DMS153 treated with DMSO at 0.1 percent for 48 hours (cell line): ENCODE results near the gene POP5.
"Not testable (repeated sequence)": the region's sequence is repeated elsewhere in the genome, so short reads cannot be mapped to it uniquely, and the experiment has no call there.

Source experiments
- DNase-seq: peaks from one replicate; lab custom pipeline; 2025; ENCODE audit not compliant: unreplicated experiment; lab: John Stamatoyannopoulos, UW

Gene POP5

DNA sequence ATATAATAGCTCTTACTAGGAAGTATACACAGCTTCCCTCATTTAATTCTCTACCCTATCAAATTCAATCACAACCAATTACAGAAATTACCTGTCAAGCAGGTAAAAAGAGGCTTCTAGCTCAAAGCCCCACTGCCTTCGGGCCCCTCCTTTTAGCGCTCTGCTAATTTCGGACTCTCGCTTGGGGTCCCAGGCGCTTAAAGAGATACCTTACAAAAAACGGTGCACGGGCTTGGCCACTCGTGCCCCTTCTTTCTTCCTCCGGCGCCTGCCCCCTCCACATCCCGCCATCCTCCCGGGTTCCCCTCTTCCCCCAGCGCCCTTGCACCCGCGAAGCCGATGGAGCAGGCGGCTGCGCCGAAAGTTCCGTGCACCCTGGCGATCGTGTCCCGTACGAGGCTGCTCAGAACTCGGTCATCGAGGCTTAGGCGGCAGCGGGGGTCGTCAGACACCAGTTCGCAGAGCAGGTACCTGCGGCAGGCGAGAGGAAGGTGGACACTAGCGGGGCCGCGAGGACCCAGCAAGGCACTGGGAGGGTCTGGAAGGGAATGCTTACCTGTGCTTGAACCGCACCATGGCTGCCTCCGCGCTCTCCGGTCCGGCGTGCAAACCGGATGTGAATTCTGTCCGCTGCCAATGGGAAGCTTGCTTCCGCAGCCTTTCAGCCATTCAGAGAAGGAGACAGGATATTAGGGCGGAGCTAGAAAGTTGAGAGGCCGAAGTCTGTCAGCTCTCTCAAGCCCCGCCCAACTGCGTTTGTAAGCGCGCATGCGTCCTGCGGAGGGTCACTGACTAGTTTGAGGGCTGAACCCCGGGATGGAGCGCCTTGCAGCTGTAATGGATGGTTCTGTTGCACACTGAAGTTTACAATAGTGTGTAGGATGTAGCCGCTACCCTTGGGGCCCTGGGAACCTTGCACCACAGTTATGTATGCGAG, at the start of gene POP5:
Gene POP5 (minus strand): TSS at position 616 of the 937 bp plus-strand sequence. CDS start 40 bp downstream, at position 576.
- peak; percentile 93 for DNase-seq

DNA sequence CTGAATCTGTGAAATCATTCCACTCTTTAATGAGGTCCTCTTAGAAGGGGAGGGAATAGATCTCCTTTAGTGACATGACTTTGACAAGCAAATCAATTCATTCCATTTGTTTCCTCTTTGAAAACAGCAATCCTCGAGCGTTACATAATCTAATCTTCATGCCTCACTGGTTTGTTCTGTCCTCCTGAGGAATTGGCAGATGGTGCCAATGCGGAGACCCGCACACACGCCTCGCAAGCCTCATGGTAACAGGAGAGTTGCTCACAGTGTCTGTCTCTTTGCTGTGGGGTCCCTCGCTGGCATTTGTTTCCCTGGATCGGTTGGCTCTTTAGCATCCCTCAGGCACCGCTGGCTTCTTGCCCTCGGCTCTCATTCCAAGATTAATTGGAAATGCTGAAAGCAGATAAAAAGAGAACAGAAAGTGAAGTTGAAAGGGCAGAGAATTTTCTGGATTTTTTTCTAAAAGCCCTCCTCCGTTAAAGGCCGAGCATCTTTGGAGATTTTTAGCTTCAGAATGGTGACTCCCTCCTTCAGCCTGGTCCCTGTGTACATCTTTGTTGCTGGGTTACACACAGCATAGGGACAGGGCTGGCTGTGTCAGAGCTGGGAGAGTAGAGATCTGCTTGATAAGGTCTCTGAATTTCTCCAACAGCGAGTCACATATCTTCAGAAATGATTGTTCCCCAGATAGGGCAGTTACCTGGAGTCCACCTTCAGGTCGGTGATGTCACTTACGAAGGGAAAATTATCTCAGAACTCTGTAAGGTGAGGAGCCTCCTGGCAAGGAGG, 49.1 kb upstream of the POP5 start:
- DNase-seq, result no peak

DNA sequence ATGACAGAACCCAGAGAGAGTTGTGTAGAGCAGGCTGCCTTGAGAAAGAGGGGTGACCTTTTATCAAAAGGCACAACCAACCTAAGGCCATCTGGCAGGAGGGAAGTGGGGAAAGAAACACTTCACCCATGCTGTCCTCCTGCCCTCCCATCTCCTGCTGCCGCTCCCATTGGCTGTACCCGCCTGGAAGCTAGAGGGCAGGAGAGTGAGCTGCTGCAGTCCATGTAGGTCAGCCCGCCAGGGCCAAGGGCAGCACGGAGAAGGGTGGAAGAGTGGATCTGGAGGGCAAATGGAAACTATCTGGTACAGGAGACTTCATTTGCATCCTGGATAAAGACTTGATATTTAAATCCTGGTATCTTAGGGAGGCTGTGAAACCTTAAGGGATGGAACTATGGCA, 47.7 kb upstream of the POP5 start:
- DNase-seq, result no peak

GRCh38 chr12:120625557-120626419, 44.6 kb upstream of the POP5 start:
- DNase-seq, result no peak

DNA sequence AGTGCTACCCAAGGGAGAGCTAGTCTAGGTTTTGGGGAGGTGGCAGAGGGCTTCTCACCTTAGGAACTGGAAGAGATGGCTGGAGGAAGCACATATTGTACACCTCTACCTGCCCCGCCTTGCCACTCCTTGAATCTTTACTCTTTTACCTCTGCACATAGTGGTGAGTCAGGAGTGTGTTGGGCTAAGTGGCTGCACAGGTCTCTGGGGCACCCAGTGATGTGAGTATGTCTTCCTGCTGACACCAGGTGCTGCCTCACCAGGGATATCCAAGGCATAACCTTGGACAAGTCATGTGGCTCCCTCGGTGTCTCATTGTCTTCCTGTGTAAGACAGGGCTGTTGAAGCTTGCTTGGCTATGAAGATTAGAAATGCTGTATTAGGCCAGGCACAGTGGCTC, 39.4 kb upstream of the POP5 start:
- DNase-seq, result no peak

DNA sequence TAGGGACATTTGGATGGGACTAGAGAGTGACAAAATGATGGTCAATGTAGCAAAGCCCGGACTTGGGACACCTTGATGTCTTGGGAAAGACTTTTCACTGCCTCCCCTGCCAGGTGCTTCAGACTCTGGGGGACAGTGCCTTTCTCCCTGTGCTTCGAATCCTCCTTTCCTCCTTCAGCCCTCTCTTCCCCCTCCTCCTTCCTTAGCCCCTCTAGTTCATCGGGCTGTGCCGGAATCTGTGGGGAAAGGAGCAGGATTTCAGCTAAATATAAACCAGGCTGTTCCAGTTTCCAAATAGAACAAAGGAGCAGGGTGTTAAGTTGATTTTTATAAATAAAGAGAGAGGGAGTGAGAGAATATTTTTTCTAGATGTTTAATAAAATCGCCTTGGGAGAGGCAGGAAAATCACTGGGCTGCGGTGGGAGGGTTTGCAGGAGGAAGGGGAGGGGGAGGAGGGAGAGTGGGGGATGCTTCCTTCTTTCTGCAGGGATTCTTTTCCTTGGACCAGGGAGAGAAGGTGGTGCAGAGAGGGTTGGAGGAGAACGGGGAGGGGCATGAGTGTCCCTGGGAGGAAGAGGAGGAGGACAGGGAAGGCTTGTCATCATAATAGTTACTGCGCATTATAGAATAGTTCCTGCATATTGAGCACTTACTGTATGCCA, 37.9 kb upstream of the POP5 start:
- no peak for DNase-seq

DNA sequence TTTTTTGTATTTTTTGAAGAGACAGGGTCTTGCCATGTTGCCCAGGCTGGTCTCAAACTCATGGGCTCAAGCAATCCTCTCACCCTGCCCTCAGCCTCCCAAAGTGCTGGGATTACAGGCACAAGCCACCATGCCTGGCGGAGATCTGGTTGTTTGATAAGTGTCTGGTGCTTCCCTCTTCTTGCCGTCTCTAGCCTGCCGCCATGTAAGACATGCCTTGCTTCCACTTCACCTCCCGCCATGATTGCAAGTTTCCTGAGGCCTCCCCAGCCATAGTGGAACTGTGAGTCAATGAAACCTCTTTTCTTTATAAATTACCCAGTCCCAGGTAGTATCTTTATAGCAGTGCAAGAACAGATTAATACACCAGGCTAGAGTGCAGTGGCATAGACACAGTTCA, 36.6 kb upstream of the POP5 start:
- DNase-seq, result not testable (repeated sequence)

- DNase-seq, result not testable (repeated sequence)
Observed at GRCh38 chr12:120617193-120617592, 36.0 kb upstream of the POP5 start.

DNA sequence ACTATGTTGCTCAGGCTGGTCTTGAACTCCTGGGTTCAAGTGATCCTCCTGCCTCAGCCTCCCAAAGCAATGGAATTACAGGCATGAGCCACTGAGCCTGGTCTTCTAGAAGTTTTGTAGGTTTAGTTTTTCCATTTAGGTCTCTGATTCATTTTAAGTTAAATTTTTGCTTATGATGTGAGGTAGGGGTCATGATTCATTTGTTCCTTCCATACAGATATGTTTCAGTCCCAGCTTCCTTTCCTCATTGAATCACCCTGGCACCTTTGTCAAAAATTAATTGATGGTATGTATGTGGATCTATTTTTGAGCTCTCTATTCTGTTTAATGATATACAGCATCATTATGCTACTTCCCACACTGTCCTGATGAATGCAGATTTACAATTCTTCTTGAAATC, 33.6 kb upstream of the POP5 start:
- DNase-seq, result no peak

- not testable (repeated sequence) for DNase-seq
Observed at GRCh38 chr12:120611534-120611933, 30.3 kb upstream of the POP5 start.

DNA sequence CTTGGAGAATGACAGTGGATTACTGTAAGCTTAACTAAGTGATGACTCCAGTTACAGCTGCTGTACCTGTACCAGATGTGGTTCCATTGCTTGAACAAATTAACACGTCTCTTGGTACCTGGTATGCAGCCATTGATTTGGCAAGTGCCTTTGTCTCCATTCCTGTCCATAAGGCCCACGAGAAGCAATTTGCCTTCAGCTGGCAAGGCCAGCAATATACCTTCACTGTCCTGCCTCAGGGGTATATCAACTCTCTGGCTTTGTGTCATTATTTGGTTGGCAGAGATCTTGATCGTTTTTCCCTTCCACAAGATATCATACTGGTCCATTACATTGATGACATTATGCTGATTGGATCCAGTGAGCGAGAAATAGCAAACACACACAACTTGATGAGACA, 29.4 kb upstream of the POP5 start:
- DNase-seq, result no peak

DNA sequence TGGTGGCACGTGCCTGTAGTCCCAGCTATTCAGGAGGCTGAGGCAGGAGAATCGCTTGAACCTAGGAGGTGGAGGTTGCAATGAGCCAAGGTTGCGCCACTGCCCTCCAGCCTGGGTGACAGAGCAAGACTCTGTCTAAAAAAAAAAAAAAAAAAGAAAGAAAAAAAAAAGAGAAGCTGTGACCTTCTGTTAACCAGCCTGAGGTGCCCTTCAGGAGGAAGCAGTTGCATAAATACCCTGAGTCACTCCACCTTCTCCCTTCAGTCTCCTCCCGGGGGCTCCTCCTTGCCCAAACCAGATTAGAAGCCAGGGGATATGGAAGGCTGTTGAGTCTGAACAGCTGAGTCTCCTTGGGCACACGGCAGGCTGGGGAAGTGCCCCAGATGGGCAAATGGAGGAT, 21.2 kb upstream of the POP5 start:
- not testable (repeated sequence) for DNase-seq

DNA sequence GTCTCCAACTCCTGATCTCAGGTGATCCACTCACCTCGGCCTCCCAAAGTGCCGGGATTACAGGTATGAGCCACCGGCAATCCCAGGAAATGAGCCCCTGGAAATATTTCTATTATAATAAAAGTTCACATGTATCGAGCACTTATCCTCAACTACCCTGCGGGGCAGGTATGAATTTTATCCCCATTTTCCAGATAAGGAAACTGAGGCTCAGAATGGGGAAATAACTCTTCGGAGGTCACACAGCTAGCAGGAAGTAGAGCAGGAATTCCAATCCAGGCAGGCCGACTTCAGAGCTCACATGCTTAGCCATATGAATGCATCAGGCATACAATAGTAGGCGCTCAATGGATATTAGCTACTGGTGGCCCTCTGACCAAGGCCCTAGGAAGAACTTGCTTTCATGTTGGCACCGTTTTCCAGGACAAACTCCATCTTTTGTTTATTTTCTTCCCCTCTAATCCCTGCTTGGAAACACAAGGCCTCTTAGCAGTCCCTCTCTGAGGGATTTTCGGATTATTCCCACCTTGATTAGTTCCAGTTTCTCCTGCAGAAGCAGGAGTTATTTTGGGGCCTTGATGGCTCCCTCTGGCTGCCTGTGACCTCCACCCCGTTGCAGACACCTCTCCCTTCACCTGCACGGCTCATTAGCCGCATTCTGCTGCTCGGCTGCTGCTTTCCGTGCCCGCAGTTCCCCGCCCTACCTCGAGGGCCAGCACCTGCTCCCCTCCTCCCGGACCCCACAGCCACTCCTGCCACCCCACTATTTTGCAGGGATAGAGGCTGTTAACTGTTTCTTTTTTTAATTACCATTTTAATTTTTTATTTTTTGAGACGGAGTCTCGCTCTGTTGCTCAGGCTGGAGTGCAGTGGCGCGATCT, 18.7 kb upstream of the POP5 start:
- no peak for DNase-seq

- DNase-seq, result no peak
Observed at GRCh38 chr12:120598674-120599463, 17.7 kb upstream of the POP5 start.

- DNase-seq, result no peak
Observed at GRCh38 chr12:120597861-120598260, 16.7 kb upstream of the POP5 start.

DNA sequence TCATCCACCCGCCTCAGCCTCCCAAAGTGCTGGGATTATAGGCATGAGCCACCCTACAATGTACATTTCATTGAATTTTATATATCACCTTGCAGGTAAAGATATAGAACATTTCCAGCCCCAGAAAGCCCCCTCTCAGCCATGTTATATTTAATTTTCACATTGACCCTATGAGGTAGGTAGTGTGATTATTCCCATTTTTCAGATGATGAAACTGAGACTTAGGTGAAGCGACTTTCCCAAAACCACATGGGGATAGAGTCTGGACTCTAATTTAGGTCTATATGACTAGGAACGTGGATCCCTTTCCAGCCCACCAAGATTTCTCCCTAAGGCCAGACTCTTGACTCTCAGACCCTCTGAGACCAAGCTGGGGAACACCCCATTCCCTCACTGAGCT, 15.7 kb upstream of the POP5 start:
- no peak for DNase-seq

- no peak for DNase-seq
Observed at GRCh38 chr12:120592121-120593049, 11.2 kb upstream of the POP5 start.
